GM18909 (cell line): Measurements from ENCODE around the gene MYL3.

Experiments
- ATAC-seq: cut with Tn5 transposase; IDR thresholded peaks from one replicate; pipeline ENCODE4 v1.9.1; 2021; ENCODE audit warnings: mild to moderate bottlenecking; ENCODE audit not compliant: unreplicated experiment, poor library complexity

Gene MYL3

GRCh38 chr3:46884427-46884826, 21.2 kb upstream of the MYL3 start:
- no peak for ATAC-seq

- no peak for ATAC-seq
Observed at GRCh38 chr3:46883830-46884185, 20.6 kb upstream of the MYL3 start.

- no peak for ATAC-seq
Observed at GRCh38 chr3:46883054-46883829, 20.0 kb upstream of the MYL3 start.

GRCh38 chr3:46882377-46883053, 19.3 kb upstream of the MYL3 start:
- ATAC-seq: no peak

- no peak for ATAC-seq
Observed at GRCh38 chr3:46881596-46882376, 18.5 kb upstream of the MYL3 start.

GRCh38 chr3:46880884-46881595, 17.8 kb upstream of the MYL3 start:
- no peak for ATAC-seq

- peak; percentile 58 for ATAC-seq
Observed at GRCh38 chr3:46878781-46879436, 15.7 kb upstream of the MYL3 start.

GRCh38 chr3:46877406-46878125, 14.3 kb upstream of the MYL3 start, which contains the start of gene PTH1R:
TSS of gene PTH1R (plus strand) at chr3:46877721. CDS start at chr3:46883560, 5,839 bp downstream.
- no peak for ATAC-seq

GRCh38 chr3:46876313-46877300, 13.4 kb upstream of the MYL3 start:
- no peak for ATAC-seq

- no peak for ATAC-seq
Observed at GRCh38 chr3:46875560-46875959, 12.3 kb upstream of the MYL3 start.

- no peak for ATAC-seq
Observed at GRCh38 chr3:46874430-46874829, 11.2 kb upstream of the MYL3 start.

- ATAC-seq: no peak
Observed at GRCh38 chr3:46873521-46873920, 10.3 kb upstream of the MYL3 start.

GRCh38 chr3:46871222-46871621, 8.0 kb upstream of the MYL3 start:
- no peak for ATAC-seq

- ATAC-seq: no peak
Observed at GRCh38 chr3:46870651-46871050, 7.4 kb upstream of the MYL3 start.

- ATAC-seq: no peak
Observed at GRCh38 chr3:46869440-46869839, 6.2 kb upstream of the MYL3 start.

GRCh38 chr3:46868948-46869347, 5.7 kb upstream of the MYL3 start:
- no peak for ATAC-seq

GRCh38 chr3:46868287-46868686, 5.0 kb upstream of the MYL3 start:
- no peak for ATAC-seq

- no peak for ATAC-seq
Observed at GRCh38 chr3:46867550-46867898, 4.3 kb upstream of the MYL3 start.
